ENCODE results near the gene GNG7. TPM values are rescaled to one million over a fixed set of nuclear protein-coding genes. Genes with fewer than 3 reads are reported as not detected.

GNG7 gene
- total RNA-seq, 1 experiment from 2014 or later = 7.7 TPM

GRCh38 chr19:2477732-2478191 lies 224.7 kb downstream of the GNG7 start:
- no peak overlapping the region for H3K56ac ChIP-seq (ENCODE audit: insufficient read length, low read depth, low read length)
- Mint-ChIP-seq H3K27me3 (ENCODE audit: low read depth) (peaks cover 51% of the 10 kb centered on the region), H3K36me3 (ENCODE audit: insufficient read depth in 1 of 3, low read depth in 3 of 3) (peaks cover 0 to 3% (median 1%) of the 10 kb centered on the region in 3 experiments; a peak in 1 of 7 replicates), H3K4me1 (peaks cover 17 to 26% of the 10 kb centered on the region in 2 experiments), H3K9me3 (peaks cover 3 to 5% of the 10 kb centered on the region in 2 experiments; a peak in 3 of 5 replicates), H3K27ac (no peak overlapping the region), H3K4me3 (peak overlapping the region; percentile 88 to 94)
- DNase-seq = no peak
- peaks cover 4% of the 10 kb centered on the region; the same call in 1 of the 2 replicates for H3K4me1 ChIP-seq (ENCODE audit: insufficient read depth, low read length)
- peaks cover 3% of the 10 kb centered on the region for H3K9me3 ChIP-seq (ENCODE audit: control insufficient read depth, low read depth, low read length)
- H2BK5ac ChIP-seq (ENCODE audit: insufficient read length, low read length) = no peak overlapping the region
- no peak overlapping the region for H3K4ac ChIP-seq (ENCODE audit: low read depth, low read length)
- no peak overlapping the region for H4K8ac ChIP-seq (replicated peaks; ENCODE audit: insufficient read length, low read depth, low read length)
- no peak overlapping the region for H3K23ac ChIP-seq (ENCODE audit: insufficient read length, low read depth, low read length)
- no peak overlapping the region for H3K9ac ChIP-seq (ENCODE audit: extremely low read depth, insufficient read length, low read length)
- H3K79me1 ChIP-seq (ENCODE audit: insufficient read depth, low read depth, low read length, poor library complexity, severe bottlenecking) = no peaks in the 10 kb centered on the region
- no peak overlapping the region for H2BK20ac ChIP-seq (ENCODE audit: low read depth, low read length, poor library complexity, severe bottlenecking)
- WGBS (ENCODE audit: extremely low coverage, insufficient read length, low lambda C conversion rate) = no CpG with 5 or more reads among the region's 21 CpGs
- no peak overlapping the region for H2AFZ ChIP-seq (ENCODE audit: low read length)
- no peak overlapping the region for H3K18ac ChIP-seq (ENCODE audit: insufficient read length, low read depth, low read length)
- H3K4me2 ChIP-seq (ENCODE audit: insufficient read depth, insufficient read length, low read length) = peak overlapping the region; percentile 65
- peaks cover 2% of the 10 kb centered on the region; the same call in 1 of the 2 replicates for H3K79me2 ChIP-seq (ENCODE audit: insufficient read depth, low read length)
- peaks cover 28% of the 10 kb centered on the region for H3K23me2 ChIP-seq (ENCODE audit: insufficient read length, low read depth, low read length, poor library complexity, severe bottlenecking)
- H2BK120ac ChIP-seq (ENCODE audit: low read depth, low read length, poor library complexity, severe bottlenecking) = no peak overlapping the region
- TF ChIP-seq CTCF (conservative IDR thresholded peaks at IDR 0.05) = no peak
- H2AK5ac ChIP-seq (ENCODE audit: insufficient read length, low read length) = no peak overlapping the region
- H3T11ph ChIP-seq (ENCODE audit: low read length) = no peak overlapping the region
- no peak overlapping the region for H4K91ac ChIP-seq (ENCODE audit: insufficient read length, low read depth, low read length)
- no peak overlapping the region for H2BK12ac ChIP-seq (ENCODE audit: insufficient read length, low read depth, low read length)
- no peak overlapping the region for H3K14ac ChIP-seq (ENCODE audit: insufficient read depth, low read length)
- no peak overlapping the region for H4K5ac ChIP-seq (ENCODE audit: insufficient read length, low read depth, low read length)
- H3K27me3 ChIP-seq (ENCODE audit: insufficient read depth, low read length) = peaks cover 7% of the 10 kb centered on the region; the same call in 1 of the 2 replicates
- no peak overlapping the region for H2BK15ac ChIP-seq (ENCODE audit: low read depth, low read length)
- H4K20me1 ChIP-seq (ENCODE audit: control insufficient read depth, insufficient read depth, insufficient read length) = peaks cover 3% of the 10 kb centered on the region
- H3K27ac ChIP-seq (ENCODE audit: insufficient read length, low read depth, low read length) = no peak overlapping the region
